ENCODE measurements around the gene LRIG3. TPM values are rescaled to one million over a fixed set of nuclear protein-coding genes. Genes with fewer than 3 reads are reported as not detected.

The LRIG3 gene
- total RNA-seq, 1 donor from 2014 or later, result 27.7 TPM

- H3K36me3 Mint-ChIP-seq (ENCODE audit: low read depth), result no peaks in the 10 kb centered on the region
- TF ChIP-seq CTCF (conservative IDR thresholded peaks at IDR 0.05), result no peak
- no peak overlapping the region for H3K4me3 Mint-ChIP-seq
Measured at GRCh38 chr12:58930770-58931324, 10.5 kb upstream of the LRIG3 start.

GRCh38 chr12:58927120-58927519 is 6.8 kb upstream of the LRIG3 start:
- peaks cover 4% of the 10 kb centered on the region for H3K9me3 Mint-ChIP-seq
- H3K27ac Mint-ChIP-seq (ENCODE audit: unreplicated experiment), result no peak overlapping the region
- H3K4me3 Mint-ChIP-seq, result no peak overlapping the region
- no peaks in the 10 kb centered on the region for H3K36me3 Mint-ChIP-seq (ENCODE audit: low read depth)
- H3K4me1 Mint-ChIP-seq, result peaks cover 14% of the 10 kb centered on the region
- no peak for DNase-seq (ENCODE audit: low read depth, low spot score)
- H3K27me3 Mint-ChIP-seq (ENCODE audit: low read depth), result no peaks in the 10 kb centered on the region
- TF ChIP-seq CTCF (conservative IDR thresholded peaks at IDR 0.05), result no peak

More at GRCh38 chr12:58930770-58931324, 10.5 kb upstream of the LRIG3 start:
- peaks cover 4% of the 10 kb centered on the region for H3K9me3 Mint-ChIP-seq
- no peak for DNase-seq (ENCODE audit: low read depth, low spot score)
- no peaks in the 10 kb centered on the region for H3K27me3 Mint-ChIP-seq (ENCODE audit: low read depth)
- no peak overlapping the region for H3K27ac Mint-ChIP-seq (ENCODE audit: unreplicated experiment)
- no peaks in the 10 kb centered on the region for H3K4me1 Mint-ChIP-seq

- no peak for TF ChIP-seq CTCF (conservative IDR thresholded peaks at IDR 0.05)
- H3K9me3 Mint-ChIP-seq, result peaks cover 2% of the 10 kb centered on the region
- no peaks in the 10 kb centered on the region for H3K27me3 Mint-ChIP-seq (ENCODE audit: low read depth)
- peaks cover 14% of the 10 kb centered on the region for H3K4me1 Mint-ChIP-seq
- no peak overlapping the region for H3K4me3 Mint-ChIP-seq
- no peak for DNase-seq (ENCODE audit: low read depth, low spot score)
- H3K36me3 Mint-ChIP-seq (ENCODE audit: low read depth), result no peaks in the 10 kb centered on the region
- no peak overlapping the region for H3K27ac Mint-ChIP-seq (ENCODE audit: unreplicated experiment)
Measured at GRCh38 chr12:58926586-58926985, 6.3 kb upstream of the LRIG3 start.

- Mint-ChIP-seq H3K36me3 (ENCODE audit: low read depth) (no peaks in the 10 kb centered on the region), H3K4me3 (no peak overlapping the region)
- no peak for DNase-seq (ENCODE audit: low read depth, low spot score)
Measured at GRCh38 chr12:58925751-58926150, 5.4 kb upstream of the LRIG3 start.

GRCh38 chr12:58925111-58925611 is 4.9 kb upstream of the LRIG3 start:
- TF ChIP-seq CTCF (conservative IDR thresholded peaks at IDR 0.05), result no peak
- no peaks in the 10 kb centered on the region for H3K9me3 Mint-ChIP-seq
- no peak overlapping the region for H3K4me3 Mint-ChIP-seq
- no peak overlapping the region for H3K27ac Mint-ChIP-seq (ENCODE audit: unreplicated experiment)
- H3K27me3 Mint-ChIP-seq (ENCODE audit: low read depth), result no peaks in the 10 kb centered on the region
- DNase-seq (ENCODE audit: low read depth, low spot score), result no peak
- no peaks in the 10 kb centered on the region for H3K36me3 Mint-ChIP-seq (ENCODE audit: low read depth)
- H3K4me1 Mint-ChIP-seq, result peaks cover 23% of the 10 kb centered on the region

More at GRCh38 chr12:58925751-58926150, 5.4 kb upstream of the LRIG3 start:
- Mint-ChIP-seq H3K9me3 (no peaks in the 10 kb centered on the region), H3K27ac (ENCODE audit: unreplicated experiment) (no peak overlapping the region), H3K27me3 (ENCODE audit: low read depth) (no peaks in the 10 kb centered on the region), H3K4me1 (peaks cover 18% of the 10 kb centered on the region)
- TF ChIP-seq CTCF (conservative IDR thresholded peaks at IDR 0.05), result no peak
